H1 (cell line): ENCODE data around the gene RGS16. TPM values are rescaled to one million over a fixed set of nuclear protein-coding genes. Genes with fewer than 3 reads are reported as not detected.

Source experiments
- BCL11A ChIP-seq, 2 experiments: IDR thresholded peaks; one replicate each; pipeline ENCODE4 v1.6.1; 2011; ENCODE audit warnings: low read depth in 2 of 2, low read length in 2 of 2, mild to moderate bottlenecking in 2 of 2
- EGR1 ChIP-seq: IDR thresholded peaks from 2 replicates; pipeline ENCODE4 v1.6.1; 2011; ENCODE audit warnings: low read depth, low read length, borderline replicate concordance
- EP300 ChIP-seq, 2 experiments: IDR thresholded peaks; 1 replicate in 1 of 2; 2 replicates in 1 of 2; pipeline ENCODE4 v1.6.1; 2011 to 2012; ENCODE audit warnings: low read depth in 2 of 2, low read length in 2 of 2, mild to moderate bottlenecking in 2 of 2, borderline replicate concordance in 1 of 2, inconsistent platforms in 1 of 2, moderate library complexity in 1 of 2
- JUN ChIP-seq: IDR thresholded peaks from 2 replicates; pipeline ENCODE4 v1.6.1; 2011; ENCODE audit warnings: low read depth, mild to moderate bottlenecking, improper control_type of control experiment, low read length
- NRF1 ChIP-seq: IDR thresholded peaks from 2 replicates; pipeline ENCODE4 v1.6.1; 2011; ENCODE audit warnings: mild to moderate bottlenecking, low read depth, low read length, improper control_type of control experiment
- PHF8 ChIP-seq: fragments of 200-600 bp; sonication (generic); conservative IDR thresholded peaks from 2 replicates; pipeline ENCODE4 v1.7.1; 2012; ENCODE audit warnings: low read depth, mild to moderate bottlenecking, inconsistent platforms, low read length, moderate library complexity
- RNF2 ChIP-seq: fragments of 200-900, 300-1000 bp; sonication (generic); IDR thresholded peaks from 2 replicates; pipeline ENCODE4 v1.7.1; 2016; ENCODE audit warnings: borderline replicate concordance, low read depth, mild to moderate bottlenecking, antibody characterized with exemption, low read length; ENCODE audit not compliant: poor library complexity, severe bottlenecking; ENCODE audit errors: missing control alignments
- SAP30 ChIP-seq: fragments of 300-600 bp; sonication (generic); IDR thresholded peaks from 2 replicates; pipeline ENCODE4 v1.7.1; 2012; ENCODE audit warnings: low read length, moderate library complexity, mild to moderate bottlenecking, inconsistent platforms; ENCODE audit not compliant: insufficient read depth, insufficient replicate concordance
- SRF ChIP-seq: IDR thresholded peaks from 2 replicates; pipeline ENCODE4 v1.6.1; 2011; ENCODE audit warnings: mild to moderate bottlenecking, low read depth, low read length, moderate library complexity
- polyA plus RNA-seq, 7 experiments: library from polyadenylated mRNA; depleted of rRNA in 3 of 7; stranded (reverse) in 5 of 7; unstranded in 2 of 7; fragments of >200 nt in 5 of 7; fragments of 200-250 nt in 2 of 7; gene quantifications; 1 replicate in 5 of 7; 2 replicates in 1 of 7; 4 replicates in 1 of 7; pipeline versions ENCODE4 v1.2.1 to v1.2.3, GENCODE V29; 2011 to 2013; ENCODE audit warnings: missing spikeins in 2 of 7, mixed read lengths in 2 of 7
- total RNA-seq: library from RNA; stranded (reverse); fragmentation: NEBNext Ultra II Directional; extraction: Animal tissue kit (Norgen Biotek cat#: 25700); gene quantifications from 2 replicates; pipeline ENCODE4 v1.2.1, GENCODE V29; 2021
- TF ChIP-seq, protein P1 (sequence below): fragments of 300-600 bp; sonication (generic); IDR thresholded peaks from 2 replicates; pipeline ENCODE4 v1.7.1; 2012; ENCODE audit warnings: low read length, moderate library complexity, mild to moderate bottlenecking, inconsistent platforms; ENCODE audit not compliant: insufficient replicate concordance

Gene RGS16
- total and polyA plus RNA-seq, 2 of the 8 experiments (the other 6 are each of a cell fraction or from before 2014, with no cell fraction given) = 5.7 to 9.8 TPM

DNA sequence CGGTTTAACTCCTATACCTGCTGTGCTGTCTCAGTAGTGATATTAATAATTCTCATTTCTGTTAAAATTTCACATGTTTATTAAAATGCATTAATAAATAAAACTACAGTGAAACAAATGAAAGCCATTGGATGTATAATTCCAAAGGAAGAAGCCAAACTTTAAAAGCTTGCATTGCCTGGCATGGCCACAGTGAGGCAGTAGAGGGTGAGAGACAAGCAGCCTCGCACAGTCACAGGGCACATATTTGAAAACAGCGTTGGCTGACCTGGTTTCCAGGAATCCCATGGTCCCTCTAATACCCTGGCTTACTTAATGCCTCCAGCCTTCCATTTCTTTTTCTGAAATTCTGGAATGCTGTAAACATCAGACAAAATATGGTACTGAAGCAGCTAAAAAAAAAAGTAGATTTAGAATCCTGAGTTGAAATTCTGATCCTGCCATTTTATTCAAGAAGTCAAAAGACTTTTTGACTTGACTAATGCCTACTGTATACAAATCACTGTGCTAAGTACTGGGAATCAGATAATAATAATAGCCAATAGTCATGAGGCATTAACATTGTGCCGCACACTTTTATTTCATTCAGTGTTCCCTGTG lies 8.4 kb downstream of the RGS16 start (continued):
- TF ChIP-seq, protein P1, sequence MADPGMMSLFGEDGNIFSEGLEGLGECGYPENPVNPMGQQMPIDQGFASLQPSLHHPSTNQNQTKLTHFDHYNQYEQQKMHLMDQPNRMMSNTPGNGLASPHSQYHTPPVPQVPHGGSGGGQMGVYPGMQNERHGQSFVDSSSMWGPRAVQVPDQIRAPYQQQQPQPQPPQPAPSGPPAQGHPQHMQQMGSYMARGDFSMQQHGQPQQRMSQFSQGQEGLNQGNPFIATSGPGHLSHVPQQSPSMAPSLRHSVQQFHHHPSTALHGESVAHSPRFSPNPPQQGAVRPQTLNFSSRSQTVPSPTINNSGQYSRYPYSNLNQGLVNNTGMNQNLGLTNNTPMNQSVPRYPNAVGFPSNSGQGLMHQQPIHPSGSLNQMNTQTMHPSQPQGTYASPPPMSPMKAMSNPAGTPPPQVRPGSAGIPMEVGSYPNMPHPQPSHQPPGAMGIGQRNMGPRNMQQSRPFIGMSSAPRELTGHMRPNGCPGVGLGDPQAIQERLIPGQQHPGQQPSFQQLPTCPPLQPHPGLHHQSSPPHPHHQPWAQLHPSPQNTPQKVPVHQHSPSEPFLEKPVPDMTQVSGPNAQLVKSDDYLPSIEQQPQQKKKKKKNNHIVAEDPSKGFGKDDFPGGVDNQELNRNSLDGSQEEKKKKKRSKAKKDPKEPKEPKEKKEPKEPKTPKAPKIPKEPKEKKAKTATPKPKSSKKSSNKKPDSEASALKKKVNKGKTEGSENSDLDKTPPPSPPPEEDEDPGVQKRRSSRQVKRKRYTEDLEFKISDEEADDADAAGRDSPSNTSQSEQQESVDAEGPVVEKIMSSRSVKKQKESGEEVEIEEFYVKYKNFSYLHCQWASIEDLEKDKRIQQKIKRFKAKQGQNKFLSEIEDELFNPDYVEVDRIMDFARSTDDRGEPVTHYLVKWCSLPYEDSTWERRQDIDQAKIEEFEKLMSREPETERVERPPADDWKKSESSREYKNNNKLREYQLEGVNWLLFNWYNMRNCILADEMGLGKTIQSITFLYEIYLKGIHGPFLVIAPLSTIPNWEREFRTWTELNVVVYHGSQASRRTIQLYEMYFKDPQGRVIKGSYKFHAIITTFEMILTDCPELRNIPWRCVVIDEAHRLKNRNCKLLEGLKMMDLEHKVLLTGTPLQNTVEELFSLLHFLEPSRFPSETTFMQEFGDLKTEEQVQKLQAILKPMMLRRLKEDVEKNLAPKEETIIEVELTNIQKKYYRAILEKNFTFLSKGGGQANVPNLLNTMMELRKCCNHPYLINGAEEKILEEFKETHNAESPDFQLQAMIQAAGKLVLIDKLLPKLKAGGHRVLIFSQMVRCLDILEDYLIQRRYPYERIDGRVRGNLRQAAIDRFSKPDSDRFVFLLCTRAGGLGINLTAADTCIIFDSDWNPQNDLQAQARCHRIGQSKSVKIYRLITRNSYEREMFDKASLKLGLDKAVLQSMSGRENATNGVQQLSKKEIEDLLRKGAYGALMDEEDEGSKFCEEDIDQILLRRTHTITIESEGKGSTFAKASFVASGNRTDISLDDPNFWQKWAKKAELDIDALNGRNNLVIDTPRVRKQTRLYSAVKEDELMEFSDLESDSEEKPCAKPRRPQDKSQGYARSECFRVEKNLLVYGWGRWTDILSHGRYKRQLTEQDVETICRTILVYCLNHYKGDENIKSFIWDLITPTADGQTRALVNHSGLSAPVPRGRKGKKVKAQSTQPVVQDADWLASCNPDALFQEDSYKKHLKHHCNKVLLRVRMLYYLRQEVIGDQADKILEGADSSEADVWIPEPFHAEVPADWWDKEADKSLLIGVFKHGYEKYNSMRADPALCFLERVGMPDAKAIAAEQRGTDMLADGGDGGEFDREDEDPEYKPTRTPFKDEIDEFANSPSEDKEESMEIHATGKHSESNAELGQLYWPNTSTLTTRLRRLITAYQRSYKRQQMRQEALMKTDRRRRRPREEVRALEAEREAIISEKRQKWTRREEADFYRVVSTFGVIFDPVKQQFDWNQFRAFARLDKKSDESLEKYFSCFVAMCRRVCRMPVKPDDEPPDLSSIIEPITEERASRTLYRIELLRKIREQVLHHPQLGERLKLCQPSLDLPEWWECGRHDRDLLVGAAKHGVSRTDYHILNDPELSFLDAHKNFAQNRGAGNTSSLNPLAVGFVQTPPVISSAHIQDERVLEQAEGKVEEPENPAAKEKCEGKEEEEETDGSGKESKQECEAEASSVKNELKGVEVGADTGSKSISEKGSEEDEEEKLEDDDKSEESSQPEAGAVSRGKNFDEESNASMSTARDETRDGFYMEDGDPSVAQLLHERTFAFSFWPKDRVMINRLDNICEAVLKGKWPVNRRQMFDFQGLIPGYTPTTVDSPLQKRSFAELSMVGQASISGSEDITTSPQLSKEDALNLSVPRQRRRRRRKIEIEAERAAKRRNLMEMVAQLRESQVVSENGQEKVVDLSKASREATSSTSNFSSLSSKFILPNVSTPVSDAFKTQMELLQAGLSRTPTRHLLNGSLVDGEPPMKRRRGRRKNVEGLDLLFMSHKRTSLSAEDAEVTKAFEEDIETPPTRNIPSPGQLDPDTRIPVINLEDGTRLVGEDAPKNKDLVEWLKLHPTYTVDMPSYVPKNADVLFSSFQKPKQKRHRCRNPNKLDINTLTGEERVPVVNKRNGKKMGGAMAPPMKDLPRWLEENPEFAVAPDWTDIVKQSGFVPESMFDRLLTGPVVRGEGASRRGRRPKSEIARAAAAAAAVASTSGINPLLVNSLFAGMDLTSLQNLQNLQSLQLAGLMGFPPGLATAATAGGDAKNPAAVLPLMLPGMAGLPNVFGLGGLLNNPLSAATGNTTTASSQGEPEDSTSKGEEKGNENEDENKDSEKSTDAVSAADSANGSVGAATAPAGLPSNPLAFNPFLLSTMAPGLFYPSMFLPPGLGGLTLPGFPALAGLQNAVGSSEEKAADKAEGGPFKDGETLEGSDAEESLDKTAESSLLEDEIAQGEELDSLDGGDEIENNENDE = no peak
- TF ChIP-seq JUN (no peak), PHF8 (no peak), BCL11A (IDR thresholded peaks at IDR 0.05; ENCODE audit: low read depth in 2 of 2, low read length in 2 of 2) (no peak), EGR1 (no peak), RNF2 (no peak), SAP30 (no peak), SRF (no peak), NRF1 (no peak), EP300 (IDR thresholded peaks at IDR 0.05; ENCODE audit: borderline replicate concordance in 1 of 2, low read depth in 2 of 2, low read length in 2 of 2) (no peak)
